GM04504 (cell line): ENCODE measurements around the gene LCORL.
"Not testable (repeated sequence)": the region's sequence is repeated elsewhere in the genome, so short reads cannot be mapped to it uniquely, and the experiment has no call there.

Experiments
- DNase-seq: peaks from one replicate; pipeline ENCODE4 v3.0.0-alpha.2; 2012; ENCODE audit warnings: low read depth

Gene LCORL

GRCh38 chr4:18021720-18022571, at the start of gene LCORL:
Gene LCORL (minus strand): TSS chr4:18021755. CDS start chr4:18021751, 4 bp downstream.
- DNase-seq: peak; percentile 91

DNA sequence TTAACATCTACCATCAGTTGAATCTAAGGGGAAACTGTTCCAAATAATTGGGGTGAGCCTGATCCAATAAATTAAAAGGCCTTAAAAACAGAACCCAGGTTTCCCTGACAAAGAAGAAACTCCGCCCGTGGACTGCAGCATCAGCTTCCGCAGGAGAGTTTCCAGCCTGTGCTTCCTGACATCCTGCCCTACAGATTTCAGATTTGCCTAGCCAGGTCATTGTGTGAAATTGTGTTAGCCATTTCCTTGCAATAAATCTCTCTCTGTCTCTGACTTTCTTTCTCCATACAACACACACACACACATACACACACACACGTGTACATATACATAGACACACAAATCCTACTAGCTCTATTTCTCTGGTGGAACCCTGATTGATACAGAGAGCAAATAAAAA, 48.3 kb upstream of the LCORL start:
- DNase-seq: no peak

GRCh38 chr4:18067031-18067430, 45.5 kb upstream of the LCORL start:
- DNase-seq: no peak

GRCh38 chr4:18063079-18063478, 41.5 kb upstream of the LCORL start:
- no peak for DNase-seq

DNA sequence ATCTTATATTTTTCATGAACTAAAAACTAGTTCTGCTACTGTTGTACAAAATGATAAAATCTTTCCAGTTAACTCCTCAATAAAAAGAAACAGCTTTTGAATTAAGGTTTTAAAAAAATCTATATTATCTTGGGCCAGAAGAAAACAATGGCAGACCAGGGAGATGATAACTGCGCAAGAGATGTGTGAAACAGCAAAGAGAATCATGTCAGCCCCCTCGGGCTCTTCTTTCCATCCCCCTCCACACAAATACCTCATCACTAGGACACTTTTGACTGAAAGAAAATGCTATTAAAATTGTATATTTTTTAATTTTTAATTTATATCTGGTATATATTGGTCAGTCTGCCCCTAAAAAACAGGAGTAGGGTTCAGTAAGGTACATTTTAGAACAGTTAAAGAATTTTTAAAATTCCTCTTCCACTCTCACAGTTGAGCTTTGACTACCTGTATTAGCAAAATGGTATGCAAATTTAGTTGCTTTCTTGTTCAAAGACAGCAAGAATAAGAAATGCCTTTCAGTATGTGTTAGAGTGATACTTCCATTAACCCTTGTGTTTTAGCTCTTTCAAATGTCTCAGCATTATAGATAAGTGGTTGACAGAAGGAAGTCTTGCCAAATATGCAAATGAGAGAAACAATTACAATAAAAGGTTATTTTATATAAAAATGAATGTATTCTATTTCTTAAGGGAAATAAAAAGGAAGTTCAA, 36.4 kb upstream of the LCORL start:
- DNase-seq: no peak

- DNase-seq: no peak
Observed at GRCh38 chr4:18056030-18056429, 34.5 kb upstream of the LCORL start.

DNA sequence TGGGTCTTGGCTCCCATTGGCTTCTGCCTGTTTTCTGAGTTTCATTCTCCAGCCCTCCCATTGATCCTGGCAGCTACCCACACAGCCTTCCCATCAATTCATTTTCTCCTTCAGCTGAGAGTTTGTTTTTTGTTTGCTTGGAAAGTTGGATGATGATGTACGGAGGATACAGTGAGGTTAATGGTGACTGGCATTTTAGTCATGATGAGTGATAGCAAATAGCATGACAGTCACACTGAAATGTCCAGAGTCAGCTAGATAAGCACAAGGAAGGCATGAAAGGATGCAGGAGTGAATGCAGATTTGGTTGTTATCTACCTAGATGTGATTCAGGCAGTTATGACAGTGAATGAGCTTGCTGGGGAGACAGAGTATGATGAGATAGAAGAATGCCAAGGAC, 30.6 kb upstream of the LCORL start:
- no peak for DNase-seq

GRCh38 chr4:18051281-18051680, 29.7 kb upstream of the LCORL start:
- DNase-seq: no peak

- no peak for DNase-seq
Observed at GRCh38 chr4:18050448-18050847, 28.9 kb upstream of the LCORL start.

DNA sequence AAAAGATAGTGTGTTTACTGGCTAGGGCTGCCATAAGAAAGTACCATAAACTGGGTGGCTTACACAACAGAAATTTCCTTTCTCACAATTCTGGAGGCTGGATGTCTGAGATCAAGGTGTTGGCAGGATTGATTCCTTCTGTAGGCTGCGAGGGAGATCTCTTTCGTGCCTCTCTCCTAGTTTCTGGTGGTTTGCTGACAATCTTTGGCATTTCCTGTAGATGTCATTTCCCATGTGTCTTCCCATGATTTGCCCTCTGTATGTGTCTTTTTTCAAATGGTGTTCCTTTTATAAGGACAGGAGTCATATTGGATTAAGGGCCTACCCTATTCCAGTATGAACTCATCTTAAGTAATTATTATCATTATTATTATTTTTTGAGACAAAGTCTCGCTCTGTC, 27.9 kb upstream of the LCORL start:
- no peak for DNase-seq

- no peak for DNase-seq
Observed at GRCh38 chr4:18042754-18043153, 21.2 kb upstream of the LCORL start.

DNA sequence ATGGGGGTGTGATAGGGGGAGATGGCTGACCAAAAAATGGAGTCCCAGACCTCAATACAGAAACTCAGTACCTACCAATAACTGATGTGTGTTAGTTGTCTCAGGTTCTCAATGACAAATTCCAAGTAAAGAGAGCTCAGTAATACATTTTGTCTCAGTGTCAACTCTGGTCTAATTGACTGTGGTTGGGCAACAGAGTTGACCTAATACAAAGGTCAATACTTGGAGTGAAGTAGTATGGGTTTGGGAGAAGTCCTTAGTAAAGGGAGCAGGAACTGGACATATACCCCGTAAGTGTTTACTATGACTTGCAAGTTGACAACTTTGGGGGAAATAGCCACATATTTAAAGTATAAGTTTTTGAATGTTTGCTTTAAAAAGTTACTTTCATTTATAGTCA, 20.5 kb upstream of the LCORL start:
- no peak for DNase-seq

DNA sequence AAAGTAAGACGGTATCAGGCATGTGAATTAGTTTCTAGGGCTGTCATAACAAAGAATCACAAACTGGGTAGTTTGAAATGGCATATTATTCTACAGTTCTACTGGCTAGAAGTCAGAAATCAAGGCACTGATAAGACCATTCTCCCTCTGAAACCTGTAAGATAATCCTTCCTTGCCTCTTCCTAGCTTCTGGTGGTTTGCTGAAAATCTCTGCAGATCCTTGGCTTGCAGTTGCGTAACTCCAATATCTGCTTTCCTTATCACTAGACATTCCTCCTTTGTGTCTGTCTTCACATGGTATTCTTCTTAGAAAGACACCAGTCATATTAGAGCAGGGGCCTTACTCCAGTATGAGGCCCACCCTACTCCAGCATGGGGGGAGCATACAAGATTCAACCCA, 19.6 kb upstream of the LCORL start:
- no peak for DNase-seq

DNA sequence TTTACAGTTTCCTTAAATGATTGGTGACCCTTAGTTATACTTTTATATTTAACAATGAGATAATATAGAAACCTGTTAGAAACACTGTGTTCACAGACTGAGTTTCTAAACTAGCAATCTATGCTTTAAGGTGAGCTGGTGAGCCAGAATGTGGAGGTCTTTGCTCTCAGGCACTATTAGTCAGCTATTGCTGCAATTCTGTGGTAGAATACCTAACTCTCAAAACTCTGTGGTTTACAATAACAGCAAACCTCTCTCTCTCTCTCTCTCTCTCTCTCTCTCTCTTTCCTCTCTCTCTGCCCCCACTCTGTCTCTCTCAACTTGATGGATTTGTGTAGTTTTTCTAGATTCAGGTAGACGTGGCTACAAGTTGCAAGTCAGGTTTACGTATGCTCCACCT, 17.6 kb upstream of the LCORL start:
- no peak for DNase-seq

DNA sequence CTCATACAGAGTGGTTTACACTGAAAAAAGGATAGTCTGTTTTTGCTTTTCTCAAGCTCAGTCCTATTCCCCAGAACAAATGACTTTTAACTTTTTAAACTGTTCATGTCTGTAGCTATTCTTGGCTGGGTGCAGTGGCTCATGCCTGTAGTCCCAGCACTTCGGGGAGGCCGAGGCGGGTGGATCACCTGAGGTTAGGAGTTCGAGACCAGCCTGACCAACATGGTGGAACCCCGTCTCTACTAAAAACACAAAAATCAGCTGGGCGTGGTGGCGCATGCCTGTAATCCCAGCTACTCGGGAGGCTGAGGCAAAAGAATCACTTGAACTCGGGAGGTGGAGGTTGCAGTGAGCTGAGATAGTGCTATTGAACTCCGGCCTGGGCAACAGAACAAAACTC, 14.8 kb upstream of the LCORL start:
- DNase-seq: not testable (repeated sequence)

- no peak for DNase-seq
Observed at GRCh38 chr4:18034099-18034498, 12.5 kb upstream of the LCORL start.

GRCh38 chr4:18033111-18034085, 11.8 kb upstream of the LCORL start:
- no peak for DNase-seq

GRCh38 chr4:18025288-18025687, 3.7 kb upstream of the LCORL start:
- DNase-seq: no peak

- no peak for DNase-seq
Observed at GRCh38 chr4:18022572-18023050, 1.1 kb upstream of the LCORL start.

DNA sequence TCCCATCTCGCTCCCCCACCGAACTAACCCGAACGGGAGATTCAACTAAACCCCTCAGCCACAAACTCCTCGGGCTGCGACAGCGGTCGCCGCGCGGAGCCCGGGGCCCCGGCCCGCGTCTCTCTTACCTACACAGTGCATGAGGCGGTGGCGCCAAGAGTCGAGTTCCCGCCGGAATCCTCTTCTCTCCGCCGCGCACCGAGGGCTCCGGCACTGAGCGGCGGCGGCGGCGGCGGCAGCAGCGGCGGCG, 160 bp downstream of the LCORL start:
- DNase-seq: peak; percentile 9

GRCh38 chr4:18020671-18021469, 685 bp downstream of the LCORL start:
- DNase-seq: peak; percentile 51
